ENCODE measurements around the gene TAB2. TPM values are rescaled to one million over a fixed set of nuclear protein-coding genes. Genes with fewer than 3 reads are reported as not detected.

The TAB2 gene
- total RNA-seq, 1 experiment from 2014 or later = 56.2 TPM

GRCh38 chr6:149275621-149276020, 41.9 kb upstream of the TAB2 start:
- no peak overlapping the region for H2BK120ac ChIP-seq (ENCODE audit: low read depth, low read length, poor library complexity, severe bottlenecking)
- H3T11ph ChIP-seq (ENCODE audit: low read length) = no peak overlapping the region
- H3K18ac ChIP-seq (ENCODE audit: insufficient read length, low read depth, low read length) = no peak overlapping the region
- DNase-seq = no peak
- H3K4me2 ChIP-seq (ENCODE audit: insufficient read depth, insufficient read length, low read length) = no peak overlapping the region
- no peak overlapping the region for H3K27ac ChIP-seq (ENCODE audit: insufficient read length, low read depth, low read length)
- H3K4ac ChIP-seq (ENCODE audit: low read depth, low read length) = no peak overlapping the region
- no peak overlapping the region for H3K27ac Mint-ChIP-seq
- H4K5ac ChIP-seq (ENCODE audit: insufficient read length, low read depth, low read length) = no peak overlapping the region
- H4K8ac ChIP-seq (replicated peaks; ENCODE audit: insufficient read length, low read depth, low read length) = no peak overlapping the region
- H3K4me1 ChIP-seq (ENCODE audit: insufficient read depth, low read length) = no peaks in the 10 kb centered on the region
- no peak overlapping the region for H3K14ac ChIP-seq (ENCODE audit: insufficient read depth, low read length)
- peaks cover 9% of the 10 kb centered on the region; the same call in 1 of the 2 replicates for H3K27me3 Mint-ChIP-seq (ENCODE audit: low read depth)
- no peak overlapping the region for H3K23ac ChIP-seq (ENCODE audit: insufficient read length, low read depth, low read length)
- H3K56ac ChIP-seq (ENCODE audit: insufficient read length, low read depth, low read length) = no peak overlapping the region
- no peak overlapping the region for H2AK5ac ChIP-seq (ENCODE audit: insufficient read length, low read length)
- H2BK12ac ChIP-seq (ENCODE audit: insufficient read length, low read depth, low read length) = no peak overlapping the region
- H3K4me1 Mint-ChIP-seq = no peaks in the 10 kb centered on the region; a peak in 1 of 4 replicates
- no peak overlapping the region for H2BK20ac ChIP-seq (ENCODE audit: low read depth, low read length, poor library complexity, severe bottlenecking)
- no peak overlapping the region for H3K9ac ChIP-seq (ENCODE audit: extremely low read depth, insufficient read length, low read length)
- no peaks in the 10 kb centered on the region for H3K9me3 ChIP-seq (ENCODE audit: control insufficient read depth, low read depth, low read length)
- no peak overlapping the region for H2AFZ ChIP-seq (ENCODE audit: low read length)
- no peaks in the 10 kb centered on the region for H4K20me1 ChIP-seq (ENCODE audit: control insufficient read depth, insufficient read depth, insufficient read length)
- H3K79me2 ChIP-seq (ENCODE audit: insufficient read depth, low read length) = no peaks in the 10 kb centered on the region
- no peak overlapping the region for H2BK5ac ChIP-seq (ENCODE audit: insufficient read length, low read length)
- H3K23me2 ChIP-seq (ENCODE audit: insufficient read length, low read depth, low read length, poor library complexity, severe bottlenecking) = no peaks in the 10 kb centered on the region
- no peak overlapping the region for H4K91ac ChIP-seq (ENCODE audit: insufficient read length, low read depth, low read length)
- no peaks in the 10 kb centered on the region for H3K9me3 Mint-ChIP-seq
- peaks cover 0 to 5% (median 2%) of the 10 kb centered on the region in 3 experiments; a peak in 2 of 7 replicates for H3K36me3 Mint-ChIP-seq (ENCODE audit: insufficient read depth in 1 of 3, low read depth in 3 of 3)
- H3K27me3 ChIP-seq (ENCODE audit: insufficient read depth, low read length) = peaks cover 2% of the 10 kb centered on the region; the same call in 1 of the 2 replicates
- no peaks in the 10 kb centered on the region for H3K79me1 ChIP-seq (ENCODE audit: insufficient read depth, low read depth, low read length, poor library complexity, severe bottlenecking)
- no peak for TF ChIP-seq CTCF (conservative IDR thresholded peaks at IDR 0.05)
- no CpG with 5 or more reads among the region's 3 CpGs for WGBS (ENCODE audit: extremely low coverage, insufficient read length, low lambda C conversion rate)
- H3K4me3 Mint-ChIP-seq = no peak overlapping the region
- no peak overlapping the region for H2BK15ac ChIP-seq (ENCODE audit: low read depth, low read length)
